CD4-positive, CD25-positive, alpha-beta regulatory T cell (primary cell): ENCODE measurements around the gene ELK1. TPM values are rescaled to one million over a fixed set of nuclear protein-coding genes. Genes with fewer than 3 reads are reported as not detected.
A peak's percentile ranks its signal among the peaks of the same experiment; 100 is the strongest.

Source experiments
- ATAC-seq, 2 donors: fragments of 150-1000 bp; cut with Tn5 transposase; one replicate each; pipeline ENCODE4 v1.10.0; 2021; ENCODE audit warnings: low read depth in 2 of 2, moderate number of reproducible peaks in 2 of 2, moderate library complexity in 1 of 2
- DNase-seq, 3 donors: peaks; one replicate each; pipeline versions ENCODE4 v3.0.0 to v3.0.0-alpha.2; 2012 to 2022; ENCODE audit warnings: mixed read lengths in 1 of 3
- H3K27ac ChIP-seq: one replicate; pipeline ENCODE4 v1.7.0; 2013; ENCODE audit warnings: mild to moderate bottlenecking, low read length; ENCODE audit not compliant: insufficient read depth, poor library complexity, severe bottlenecking
- H3K27me3 ChIP-seq: one replicate; pipeline ENCODE4 v1.7.0; 2013; ENCODE audit warnings: low read length; ENCODE audit not compliant: control insufficient read depth, insufficient read depth
- H3K36me3 ChIP-seq: one replicate; pipeline ENCODE4 v1.7.0; 2013; ENCODE audit warnings: mild to moderate bottlenecking, low read length, moderate library complexity; ENCODE audit not compliant: control insufficient read depth, insufficient read depth
- H3K4me1 ChIP-seq: 2 replicates; pipeline ENCODE4 v1.7.0; 2013; ENCODE audit warnings: mild to moderate bottlenecking, low read length; ENCODE audit not compliant: insufficient read depth, control insufficient read depth, poor library complexity, severe bottlenecking
- H3K4me3 ChIP-seq: one replicate; pipeline ENCODE4 v1.7.0; 2013; ENCODE audit warnings: low read depth, mild to moderate bottlenecking, low read length, moderate library complexity
- H3K9me3 ChIP-seq, 2 experiments: 1 replicate in 1 of 2; 2 replicates in 1 of 2; pipeline ENCODE4 v1.7.0; 2013; ENCODE audit warnings: low read length in 2 of 2, mild to moderate bottlenecking in 1 of 2, moderate library complexity in 1 of 2; ENCODE audit not compliant: control insufficient read depth in 2 of 2
- H3K27ac Mint-ChIP-seq, 3 donors: one replicate each; pipeline ENCODE4 v1.8.0; 2020 to 2022; ENCODE audit warnings: mild to moderate bottlenecking in 3 of 3, mixed read lengths in 3 of 3, moderate library complexity in 2 of 3
- H3K27me3 Mint-ChIP-seq: one replicate; pipeline ENCODE4 v1.8.0; 2022; ENCODE audit warnings: mild to moderate bottlenecking, mixed read lengths
- H3K36me3 Mint-ChIP-seq: one replicate; pipeline ENCODE4 v1.8.0; 2020; ENCODE audit warnings: mixed read lengths
- H3K4me1 Mint-ChIP-seq, 4 donors: one replicate each; pipeline ENCODE4 v1.8.0; 2020 to 2022; ENCODE audit warnings: mixed read lengths in 4 of 4, mild to moderate bottlenecking in 1 of 4
- H3K4me3 Mint-ChIP-seq, 4 donors: one replicate each; pipeline ENCODE4 v1.8.0; 2020 to 2022; ENCODE audit warnings: mild to moderate bottlenecking in 4 of 4, mixed read lengths in 4 of 4, moderate library complexity in 3 of 4
- H3K9me3 Mint-ChIP-seq, 7 donors: one replicate each; pipeline ENCODE4 v1.8.0; 2020 to 2022; ENCODE audit warnings: mixed read lengths in 7 of 7, mild to moderate bottlenecking in 3 of 7, moderate library complexity in 2 of 7
- polyA plus RNA-seq, 4 donors: library from polyadenylated mRNA; unstranded; fragments of 300-500 nt; fragmentation: Illumina TruSeq; gene quantifications; one replicate each; pipeline ENCODE4 v1.2.3, GENCODE V29; 2021
- total RNA-seq: library from RNA; stranded (reverse); gene quantifications from one replicate; pipeline ENCODE4 v1.2.3, GENCODE V29; 2022

The ELK1 gene
- total and polyA plus RNA-seq, 5 donors from 2014 or later: 18.8 to 27.3 (median 20.0) TPM

DNA sequence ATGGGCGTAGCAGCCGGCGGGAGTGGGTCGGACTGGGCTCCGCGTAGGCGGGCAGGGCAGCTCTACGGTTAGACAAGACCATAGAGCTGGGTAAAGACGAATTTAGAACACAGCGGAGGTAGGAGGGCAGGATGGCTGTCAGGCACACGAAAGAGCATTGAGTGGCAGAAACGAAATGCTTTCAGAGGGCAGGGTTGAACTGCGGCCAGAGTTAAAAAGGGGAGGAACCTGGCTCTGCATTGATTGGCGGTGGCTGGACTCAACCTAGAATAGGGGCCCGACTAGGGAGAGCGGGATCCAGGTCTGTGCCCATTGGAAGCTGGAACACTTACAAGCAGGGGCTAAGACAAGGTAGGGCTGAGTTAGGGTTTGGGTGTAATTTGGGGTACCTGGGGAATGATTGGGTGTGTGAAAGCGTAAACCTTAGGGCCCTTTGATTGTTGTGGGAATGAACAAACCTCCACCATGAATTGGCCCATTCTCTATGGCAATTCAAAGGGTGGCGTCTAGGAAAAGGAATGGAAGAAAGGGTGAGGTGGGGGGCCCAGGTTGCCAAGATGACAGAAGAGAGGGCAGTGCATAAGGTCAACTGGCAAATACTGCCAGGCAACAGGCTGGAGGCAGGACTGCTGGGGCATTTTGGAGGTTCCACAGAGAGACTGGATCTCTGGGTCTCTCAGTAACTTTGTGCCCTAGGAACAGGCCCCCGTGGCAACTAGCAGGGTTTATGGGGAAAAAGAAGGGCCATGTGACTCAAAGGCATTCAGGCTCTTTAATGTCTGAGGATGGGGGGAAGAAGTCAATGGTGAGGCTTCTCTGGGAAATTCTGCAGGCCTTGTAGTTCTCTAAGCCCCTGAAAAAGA is 911 bp upstream of the ELK1 start:
- peak overlapping the region; percentile 78 for H3K27ac ChIP-seq
- Mint-ChIP-seq H3K27ac (peak overlapping the region; percentile 80 to 96 (median 85)), H3K4me1 (peaks cover 8 to 47% (median 29%) of the 10 kb centered on the region in 4 donors), H3K9me3 (no peaks in the 10 kb centered on the region), H3K27me3 (no peaks in the 10 kb centered on the region), H3K4me3 (peak overlapping the region; percentile 88 to 93 (median 90)), H3K36me3 (peaks cover 5% of the 10 kb centered on the region)
- DNase-seq (no peak), ATAC-seq (no peak)
- H3K36me3 ChIP-seq: peaks cover 18% of the 10 kb centered on the region
- H3K27me3 ChIP-seq: no peaks in the 10 kb centered on the region
- H3K9me3 ChIP-seq: no peaks in the 10 kb centered on the region
- H3K4me3 ChIP-seq: peak overlapping the region; percentile 66
- peaks cover 23% of the 10 kb centered on the region for H3K4me1 ChIP-seq

DNA sequence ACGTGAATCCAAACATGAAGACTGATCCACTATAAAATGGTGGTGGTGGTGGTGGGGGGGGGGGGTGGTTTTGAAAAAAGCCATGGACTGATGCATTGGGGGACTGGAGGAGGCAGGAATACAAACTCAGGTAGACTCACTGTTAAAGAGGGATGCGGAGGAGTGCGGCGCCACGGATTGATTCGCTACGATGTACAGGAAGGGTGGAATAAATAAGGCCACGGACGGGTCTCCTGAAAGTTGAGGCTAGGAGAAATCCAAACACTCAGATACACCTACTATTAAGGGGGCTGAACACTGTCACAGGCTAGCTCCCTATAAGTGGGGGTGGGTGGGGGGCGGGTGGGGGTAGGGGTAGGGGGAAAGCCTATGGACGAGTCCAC is 591 bp downstream of the ELK1 start:
- H3K4me3 ChIP-seq: peak overlapping the region; percentile 75
- peaks cover 9% of the 10 kb centered on the region for H3K36me3 ChIP-seq
- DNase-seq (no peak), ATAC-seq (no peak)
- peak overlapping the region; percentile 78 for H3K27ac ChIP-seq
- peaks cover 23% of the 10 kb centered on the region for H3K4me1 ChIP-seq
- peaks cover 8 to 54% (median 31%) of the 10 kb centered on the region in 4 donors for H3K4me1 Mint-ChIP-seq
- H3K9me3 ChIP-seq: no peaks in the 10 kb centered on the region
- H3K36me3 Mint-ChIP-seq: no peaks in the 10 kb centered on the region
- no peaks in the 10 kb centered on the region for H3K27me3 Mint-ChIP-seq
- H3K27me3 ChIP-seq: no peaks in the 10 kb centered on the region
- H3K27ac Mint-ChIP-seq: peak overlapping the region in 2 of 3 donors; percentile 85 to 86
- H3K4me3 Mint-ChIP-seq: peak overlapping the region; percentile 88 to 93 (median 90)
- no peaks in the 10 kb centered on the region for H3K9me3 Mint-ChIP-seq

DNA sequence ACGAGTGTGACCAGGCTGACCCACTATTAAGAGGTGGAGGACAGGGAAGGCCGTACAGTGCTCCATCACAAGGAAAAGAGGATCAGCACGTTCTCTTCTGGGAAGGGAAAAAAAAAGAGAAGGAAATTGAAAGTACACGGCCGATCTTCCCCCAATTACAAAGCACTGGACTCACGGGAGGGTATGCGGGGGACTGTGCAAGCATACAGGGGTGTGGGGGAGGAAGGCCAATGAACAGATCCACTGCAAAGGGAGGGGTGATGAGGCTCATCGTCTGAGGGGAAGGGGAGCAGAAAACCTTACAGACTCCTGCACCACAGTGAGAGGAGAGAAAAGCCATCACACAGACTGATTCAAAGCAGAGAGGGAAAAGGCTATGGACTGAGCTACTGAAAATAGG is 1.1 kb downstream of the ELK1 start:
- DNase-seq: no peak
- Mint-ChIP-seq H3K4me1 (peaks cover 8 to 59% (median 33%) of the 10 kb centered on the region in 4 donors), H3K36me3 (no peaks in the 10 kb centered on the region)

DNA sequence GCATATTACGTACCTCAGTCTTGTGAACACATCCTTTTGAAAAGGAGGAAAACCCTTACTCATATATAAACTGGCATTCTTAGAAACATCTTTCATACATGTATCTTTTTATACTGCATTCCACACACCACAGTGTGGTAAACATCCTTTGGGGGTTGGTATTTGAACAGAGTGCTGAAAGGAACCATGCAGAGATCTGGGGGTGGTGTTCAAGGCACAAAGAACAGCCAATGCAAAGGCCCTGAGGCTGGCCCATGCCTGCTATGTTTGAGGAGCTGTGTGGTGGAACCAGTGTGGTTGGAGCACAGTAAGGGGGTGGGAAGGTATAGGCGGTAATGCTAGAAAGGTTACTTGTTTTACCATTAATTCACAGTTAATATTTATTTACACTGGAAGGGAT is 2.0 kb downstream of the ELK1 start:
- peaks cover 31% of the 10 kb centered on the region for H3K4me1 ChIP-seq
- H3K4me1 Mint-ChIP-seq: peaks cover 8 to 66% (median 35%) of the 10 kb centered on the region in 4 donors
- H3K4me3 ChIP-seq: peak overlapping the region; percentile 75
- H3K36me3 ChIP-seq: peaks cover 7% of the 10 kb centered on the region
- peak overlapping the region; percentile 23 for H3K27ac ChIP-seq
- H3K27me3 Mint-ChIP-seq: no peaks in the 10 kb centered on the region
- no peaks in the 10 kb centered on the region for H3K9me3 ChIP-seq
- no peaks in the 10 kb centered on the region for H3K27me3 ChIP-seq
- peak overlapping the region; percentile 21 to 84 (median 43) for H3K27ac Mint-ChIP-seq
- ATAC-seq (no peak), DNase-seq (peak in 1 of 3 donors; percentile 68)
- H3K9me3 Mint-ChIP-seq: no peaks in the 10 kb centered on the region
- peaks cover 3% of the 10 kb centered on the region for H3K36me3 Mint-ChIP-seq
- H3K4me3 Mint-ChIP-seq: peak overlapping the region; percentile 88 to 93 (median 90)

More for the DNA sequence above, 1.1 kb downstream of the ELK1 start:
- no peak for ATAC-seq
- peak overlapping the region; percentile 88 to 93 (median 90) for H3K4me3 Mint-ChIP-seq
- H3K4me1 ChIP-seq: peaks cover 25% of the 10 kb centered on the region
- no peaks in the 10 kb centered on the region for H3K27me3 Mint-ChIP-seq
- H3K27ac ChIP-seq: peak overlapping the region; percentile 23
- peaks cover 9% of the 10 kb centered on the region for H3K36me3 ChIP-seq
- no peaks in the 10 kb centered on the region for H3K9me3 ChIP-seq
- H3K4me3 ChIP-seq: peak overlapping the region; percentile 75
- no peaks in the 10 kb centered on the region for H3K27me3 ChIP-seq
- peak overlapping the region in 2 of 3 donors; percentile 85 to 86 for H3K27ac Mint-ChIP-seq
- H3K9me3 Mint-ChIP-seq: no peaks in the 10 kb centered on the region

DNA sequence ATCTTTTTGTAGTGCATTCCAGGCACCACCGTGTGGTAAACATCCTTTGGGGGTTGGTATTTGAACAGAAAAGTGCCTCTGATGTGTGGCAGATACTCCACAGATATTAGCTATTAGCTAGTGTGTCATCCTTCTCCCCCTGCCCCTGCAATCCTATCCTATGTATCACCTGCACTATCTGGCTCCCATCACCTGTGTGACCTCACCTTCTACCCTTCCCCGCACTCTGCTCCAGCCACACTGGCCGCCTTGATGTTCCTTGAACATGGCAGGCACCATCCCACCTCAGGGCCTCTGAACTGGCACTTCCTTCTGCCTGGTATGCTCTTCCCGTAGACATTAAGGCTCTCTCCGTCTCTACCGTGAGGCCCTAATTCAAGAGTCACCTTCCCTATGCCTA is 3.7 kb downstream of the ELK1 start:
- Mint-ChIP-seq H3K4me1 (peaks cover 8 to 63% (median 33%) of the 10 kb centered on the region in 4 donors), H3K36me3 (peaks cover 3% of the 10 kb centered on the region)
- ATAC-seq: no peak

DNA sequence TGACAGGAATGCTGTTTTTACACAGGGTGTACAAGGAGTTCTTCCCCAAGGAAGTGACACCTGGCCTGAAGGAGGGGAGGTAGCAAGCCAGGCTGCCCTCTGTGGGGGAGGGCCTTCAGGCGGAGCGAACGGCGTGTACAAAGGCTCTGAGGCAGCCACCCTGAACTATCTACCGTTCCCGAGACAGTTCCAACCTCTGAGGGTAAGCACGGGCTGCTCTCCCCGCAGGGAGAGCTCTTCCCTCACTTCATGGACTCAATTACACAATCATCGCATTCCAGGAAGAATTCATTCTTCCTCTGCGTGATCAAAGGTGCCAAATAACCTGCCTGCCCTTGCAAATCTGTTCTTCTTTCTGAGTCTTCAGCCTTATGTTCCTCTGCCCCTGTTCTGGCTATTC is 4.8 kb downstream of the ELK1 start:
- peaks cover 1 to 55% (median 25%) of the 10 kb centered on the region in 4 donors for H3K4me1 Mint-ChIP-seq

More for the DNA sequence above, 3.7 kb downstream of the ELK1 start:
- H3K4me1 ChIP-seq: peaks cover 30% of the 10 kb centered on the region
- H3K27me3 Mint-ChIP-seq: no peaks in the 10 kb centered on the region
- H3K36me3 ChIP-seq: peaks cover 8% of the 10 kb centered on the region
- H3K27me3 ChIP-seq: no peaks in the 10 kb centered on the region
- H3K27ac Mint-ChIP-seq: peak overlapping the region in 1 of 3 donors; percentile 70
- H3K9me3 ChIP-seq: no peaks in the 10 kb centered on the region
- no peak for DNase-seq
- H3K4me3 Mint-ChIP-seq: peak overlapping the region in 3 of 4 donors; percentile 6 to 93 (median 58)
- H3K9me3 Mint-ChIP-seq: no peaks in the 10 kb centered on the region
- no peak overlapping the region for H3K4me3 ChIP-seq
- H3K27ac ChIP-seq: no peak overlapping the region

DNA sequence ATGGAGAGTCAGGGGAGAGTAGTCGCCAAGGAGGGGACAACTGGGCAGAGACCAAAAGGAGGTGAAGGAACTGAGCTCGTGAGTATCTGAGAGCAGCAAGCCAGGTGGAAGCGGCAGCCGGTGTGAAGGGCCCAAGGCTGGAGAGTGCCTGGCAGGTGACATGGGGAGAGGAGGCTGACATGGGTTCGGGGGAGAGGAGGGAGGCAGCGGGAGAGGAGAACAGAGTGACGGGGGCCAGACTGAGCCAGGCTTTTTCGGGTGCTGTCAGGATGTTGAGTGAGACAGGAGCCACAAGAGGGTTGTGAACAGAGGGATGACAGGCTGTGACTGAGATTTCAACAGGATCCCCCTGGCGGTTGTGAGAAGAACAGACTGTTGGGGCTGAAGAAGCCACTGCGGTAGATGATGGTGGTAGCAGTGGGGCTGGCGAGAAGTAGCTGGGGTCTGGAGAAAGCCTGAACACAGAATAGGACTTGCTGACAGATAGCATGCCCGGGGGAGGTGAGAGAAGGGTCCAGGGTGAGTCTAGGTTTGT is 5.7 kb downstream of the ELK1 start:
- peak overlapping the region in 2 of 4 donors; percentile 17 to 67 for H3K4me3 Mint-ChIP-seq
- Histone ChIP-seq H3K4me1 (peaks cover 25% of the 10 kb centered on the region), H3K36me3 (peaks cover 24% of the 10 kb centered on the region), H3K27me3 (no peaks in the 10 kb centered on the region), H3K4me3 (no peak overlapping the region), H3K27ac (no peak overlapping the region), H3K9me3 (no peaks in the 10 kb centered on the region)
- ATAC-seq (no peak), DNase-seq (no peak)
- peaks cover 4 to 55% (median 28%) of the 10 kb centered on the region in 4 donors for H3K4me1 Mint-ChIP-seq
- H3K27me3 Mint-ChIP-seq: no peaks in the 10 kb centered on the region
- H3K27ac Mint-ChIP-seq: peak overlapping the region; percentile 33 to 78 (median 52)
- H3K36me3 Mint-ChIP-seq: peaks cover 16% of the 10 kb centered on the region
- H3K9me3 Mint-ChIP-seq: no peaks in the 10 kb centered on the region

More for the DNA sequence above, 4.8 kb downstream of the ELK1 start:
- Histone ChIP-seq H3K9me3 (no peaks in the 10 kb centered on the region), H3K4me1 (peaks cover 25% of the 10 kb centered on the region), H3K4me3 (no peak overlapping the region), H3K27ac (no peak overlapping the region), H3K27me3 (no peaks in the 10 kb centered on the region), H3K36me3 (peaks cover 18% of the 10 kb centered on the region)
- Mint-ChIP-seq H3K9me3 (no peaks in the 10 kb centered on the region), H3K4me3 (no peak overlapping the region), H3K36me3 (peaks cover 7% of the 10 kb centered on the region), H3K27ac (peak overlapping the region in 1 of 3 donors; percentile 11), H3K27me3 (no peaks in the 10 kb centered on the region)
- DNase-seq: no peak
- no peak for ATAC-seq
